MCF 10A (cell line): ENCODE results near the gene TUB. TPM values are rescaled to one million over a fixed set of nuclear protein-coding genes. Genes with fewer than 3 reads are reported as not detected.

ENCODE experiments used
- BruUV-seq: library from RNA; stranded (reverse); fragments of 400-500 nt; replicated peaks from 2 replicates; lab custom pipeline; 2021; lab: Mats Ljungman, UMichigan
- CTCF ChIA-PET: fragments of 300-600 bp; sonication (Branson Sonifier 250); formaldehyde crosslinking; extraction: SDS; loops from one replicate; lab custom pipeline; 2021; ENCODE audit warnings: antibody characterized with exemption, inconsistent platforms; lab: Yijun Ruan, JAX
- POLR2A ChIA-PET: fragments of 300-600, 350-650 bp; sonication (Branson Sonifier 250); formaldehyde crosslinking; extraction: SDS; loops from one replicate; lab custom pipeline; 2020; ENCODE audit warnings: antibody characterized with exemption, inconsistent platforms; lab: Yijun Ruan, JAX
- DNase-seq: peaks from one replicate; pipeline ENCODE4 v3.0.0-alpha.2; 2018; ENCODE audit not compliant: unreplicated experiment
- H3K27ac Mint-ChIP-seq: one replicate; pipeline ENCODE4 v1.8.0; 2022; ENCODE audit warnings: mild to moderate bottlenecking, low read depth, mixed read lengths; ENCODE audit not compliant: unreplicated experiment
- H3K27me3 Mint-ChIP-seq: one replicate; pipeline ENCODE4 v1.8.0; 2022; ENCODE audit warnings: mixed read lengths; ENCODE audit not compliant: insufficient read depth, unreplicated experiment
- H3K36me3 Mint-ChIP-seq: one replicate; pipeline ENCODE4 v1.8.0; 2022; ENCODE audit warnings: mild to moderate bottlenecking, moderate library complexity, mixed read lengths; ENCODE audit not compliant: insufficient read depth, unreplicated experiment
- H3K4me1 Mint-ChIP-seq: one replicate; pipeline ENCODE4 v1.8.0; 2022; ENCODE audit warnings: mixed read lengths; ENCODE audit not compliant: insufficient read depth, unreplicated experiment
- H3K4me3 Mint-ChIP-seq: one replicate; pipeline ENCODE4 v1.8.0; 2022; ENCODE audit warnings: mild to moderate bottlenecking, moderate library complexity, mixed read lengths; ENCODE audit not compliant: unreplicated experiment
- H3K9me3 Mint-ChIP-seq: one replicate; pipeline ENCODE4 v1.8.0; 2022; ENCODE audit warnings: mixed read lengths; ENCODE audit not compliant: unreplicated experiment
- intact Hi-C: fragments of 100-400 bp; cut with micrococcal nuclease; formaldehyde crosslinking; loops from 2 replicates; pipeline ENCODE4 v1.14.1; 2022
- total RNA-seq: library from RNA; stranded (reverse); gene quantifications from 2 replicates; pipeline ENCODE4 v1.2.3, GENCODE V29; 2022
- TF ChIP-seq, protein P1 (sequence below): fragments of 200-600 bp; IDR thresholded peaks from one replicate; pipeline ENCODE4 v1.8.0; 2022; ENCODE audit warnings: antibody characterized with exemption, mild to moderate bottlenecking; ENCODE audit not compliant: unreplicated experiment

Gene TUB
- total RNA-seq, 1 experiment from 2014 or later, result 1.4 TPM

DNA sequence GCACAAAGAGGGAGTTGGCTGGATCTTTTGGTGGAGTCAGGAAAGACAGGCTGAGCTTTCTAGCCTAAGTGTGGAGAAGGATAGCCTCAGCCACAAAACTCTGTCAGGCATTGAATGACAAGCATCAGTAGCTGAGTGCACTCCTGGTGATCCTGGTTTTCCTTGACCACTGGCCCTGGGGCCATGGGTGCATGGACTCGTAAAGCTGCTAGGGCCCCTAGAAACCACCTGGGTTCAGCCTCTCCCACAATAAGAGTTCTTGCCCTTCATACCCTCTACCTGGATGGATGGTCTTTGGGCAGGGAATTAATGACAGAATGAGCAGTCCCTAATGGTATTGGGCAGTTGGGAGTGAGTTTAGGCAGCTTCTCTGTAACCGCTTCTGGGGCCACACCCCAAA lies 22.9 kb downstream of the TUB start:
- Mint-ChIP-seq H3K4me3 (no peak overlapping the region), H3K27ac (no peak overlapping the region), H3K4me1 (no peaks in the 10 kb centered on the region), H3K36me3 (no peaks in the 10 kb centered on the region), H3K27me3 (no peaks in the 10 kb centered on the region), H3K9me3 (no peaks in the 10 kb centered on the region)
- BruUV-seq, result no TSS peak
- POLR2A ChIA-PET, result no interaction called here
- TF ChIP-seq, protein P1, sequence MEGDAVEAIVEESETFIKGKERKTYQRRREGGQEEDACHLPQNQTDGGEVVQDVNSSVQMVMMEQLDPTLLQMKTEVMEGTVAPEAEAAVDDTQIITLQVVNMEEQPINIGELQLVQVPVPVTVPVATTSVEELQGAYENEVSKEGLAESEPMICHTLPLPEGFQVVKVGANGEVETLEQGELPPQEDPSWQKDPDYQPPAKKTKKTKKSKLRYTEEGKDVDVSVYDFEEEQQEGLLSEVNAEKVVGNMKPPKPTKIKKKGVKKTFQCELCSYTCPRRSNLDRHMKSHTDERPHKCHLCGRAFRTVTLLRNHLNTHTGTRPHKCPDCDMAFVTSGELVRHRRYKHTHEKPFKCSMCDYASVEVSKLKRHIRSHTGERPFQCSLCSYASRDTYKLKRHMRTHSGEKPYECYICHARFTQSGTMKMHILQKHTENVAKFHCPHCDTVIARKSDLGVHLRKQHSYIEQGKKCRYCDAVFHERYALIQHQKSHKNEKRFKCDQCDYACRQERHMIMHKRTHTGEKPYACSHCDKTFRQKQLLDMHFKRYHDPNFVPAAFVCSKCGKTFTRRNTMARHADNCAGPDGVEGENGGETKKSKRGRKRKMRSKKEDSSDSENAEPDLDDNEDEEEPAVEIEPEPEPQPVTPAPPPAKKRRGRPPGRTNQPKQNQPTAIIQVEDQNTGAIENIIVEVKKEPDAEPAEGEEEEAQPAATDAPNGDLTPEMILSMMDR, result no peak
- CTCF ChIA-PET, result interaction anchor here (0.7 to 21.2 kb wide), 10 partner anchors 9 to 585 kb away, joined by 3 to 786 read pairs (median 4); no protein-coding TSS in a partner anchor
- DNase-seq, result no peak
- intact Hi-C loops, result no loop called here

DNA sequence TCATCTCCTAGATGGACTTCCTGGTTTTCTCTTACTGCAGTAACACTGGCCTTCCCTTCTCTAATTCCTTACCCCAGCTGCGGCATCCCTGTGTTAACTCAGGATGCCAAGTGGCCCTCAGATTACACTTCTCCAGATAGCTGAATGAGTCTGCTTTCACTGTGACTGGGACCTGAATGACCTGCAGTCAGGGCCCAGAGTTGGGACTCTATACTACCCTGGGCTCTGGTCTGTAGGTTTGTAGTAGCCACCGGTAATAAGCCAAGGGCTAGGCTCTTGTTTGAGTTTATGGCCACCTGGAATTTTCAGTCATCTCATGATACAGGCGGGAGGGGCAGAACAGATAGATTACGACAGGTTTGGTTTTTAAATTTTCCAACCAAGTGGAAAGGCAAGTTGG lies 24.1 kb downstream of the TUB start:
- DNase-seq, result no peak
- no peak overlapping the region for H3K4me3 Mint-ChIP-seq
- intact Hi-C loops, result no loop called here
- H3K36me3 Mint-ChIP-seq, result no peaks in the 10 kb centered on the region
- ChIA-PET POLR2A (no interaction called here), CTCF (interaction anchor here (0.6 to 21.2 kb wide), 6 partner anchors 12 to 422 kb away, joined by 3 to 786 read pairs (median 4); no protein-coding TSS in a partner anchor)
- BruUV-seq, result no TSS peak
- TF ChIP-seq, protein P1, result no peak
- no peak overlapping the region for H3K27ac Mint-ChIP-seq
- H3K27me3 Mint-ChIP-seq, result no peaks in the 10 kb centered on the region
- no peaks in the 10 kb centered on the region for H3K9me3 Mint-ChIP-seq
- no peaks in the 10 kb centered on the region for H3K4me1 Mint-ChIP-seq

DNA sequence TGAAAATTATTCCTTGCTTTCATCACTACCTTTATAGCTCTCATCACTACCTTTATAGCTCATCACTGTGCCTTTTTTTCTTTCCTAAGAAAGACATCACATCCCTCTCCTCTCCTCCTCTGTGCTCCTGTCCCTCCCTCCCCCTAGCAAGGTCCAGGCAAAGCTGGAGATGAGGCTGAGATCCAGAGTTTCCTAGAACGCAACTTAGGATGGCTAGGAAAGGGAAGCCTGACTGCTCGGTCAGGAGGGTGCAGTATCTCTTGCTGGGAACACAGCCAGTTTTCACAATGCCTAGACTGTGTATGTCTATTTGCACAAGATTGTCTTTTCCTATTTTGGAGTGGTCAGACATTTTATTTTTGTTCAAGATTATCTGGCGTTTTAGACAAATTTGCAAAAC lies 24.7 kb downstream of the TUB start:
- H3K9me3 Mint-ChIP-seq, result no peaks in the 10 kb centered on the region
- no peak for DNase-seq
- ChIA-PET POLR2A (no interaction called here), CTCF (interaction anchor here (0.6 to 21.2 kb wide), 5 partner anchors 13 to 422 kb away, joined by 3 to 786 read pairs (median 4); no protein-coding TSS in a partner anchor)
- no peak overlapping the region for H3K4me3 Mint-ChIP-seq
- TF ChIP-seq, protein P1, result no peak
- intact Hi-C loops, result no loop called here
- H3K36me3 Mint-ChIP-seq, result no peaks in the 10 kb centered on the region
- H3K27ac Mint-ChIP-seq, result no peak overlapping the region
- H3K4me1 Mint-ChIP-seq, result no peaks in the 10 kb centered on the region
- no peaks in the 10 kb centered on the region for H3K27me3 Mint-ChIP-seq
- BruUV-seq, result no TSS peak

DNA sequence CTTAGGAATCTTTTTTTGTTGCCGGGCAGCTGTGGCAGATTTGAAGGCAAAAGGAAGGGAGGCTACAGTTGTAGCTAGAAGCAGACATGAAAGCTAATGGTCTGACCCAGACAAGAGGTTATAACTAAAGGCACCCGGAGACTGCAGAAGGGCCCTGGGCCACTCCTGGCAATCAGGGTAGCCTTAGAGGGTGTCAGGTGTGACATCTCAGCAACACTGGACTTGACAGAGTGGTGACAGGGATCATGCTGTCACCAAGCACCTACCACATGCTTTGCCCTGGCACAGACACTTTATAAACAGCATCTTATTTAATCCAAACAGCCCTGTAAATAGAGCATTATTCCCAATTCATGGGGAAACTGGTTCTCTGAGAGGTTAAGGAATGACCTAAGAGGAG lies 25.7 kb downstream of the TUB start:
- Mint-ChIP-seq H3K36me3 (no peaks in the 10 kb centered on the region), H3K4me1 (no peaks in the 10 kb centered on the region), H3K27me3 (no peaks in the 10 kb centered on the region), H3K4me3 (no peak overlapping the region), H3K27ac (no peak overlapping the region), H3K9me3 (no peaks in the 10 kb centered on the region)
- TF ChIP-seq, protein P1, result no peak
- no peak for DNase-seq
- no TSS peak for BruUV-seq
- ChIA-PET CTCF (interaction anchor here (0.6 to 6.8 kb wide), 8 partner anchors 8 to 214 kb away, joined by 3 to 129 read pairs (median 4); no protein-coding TSS in a partner anchor), POLR2A (interaction anchor here (0.6 kb wide), 1 partner anchor 1412 kb away, joined by 4 read pairs; no protein-coding TSS in a partner anchor)
- intact Hi-C loops, result no loop called here
